Cardiac fibroblast (primary cell): ENCODE measurements around the gene TMEM200C.
A peak's percentile ranks its signal among the peaks of the same experiment; 100 is the strongest.

ENCODE experiments used
- DNase-seq, 2 donors: peaks; one replicate each; pipeline versions ENCODE4 v3.0.0 to v3.0.0-alpha.2; 2010; ENCODE audit warnings: low read depth in 2 of 2
- H3K4me3 ChIP-seq, 2 donors: replicated peaks in 1 of 2; 1 replicate in 1 of 2; 2 replicates in 1 of 2; pipeline ENCODE4 v1.5.1; 2011; ENCODE audit warnings: low read depth in 2 of 2, low read length in 2 of 2, mild to moderate bottlenecking in 2 of 2, moderate library complexity in 1 of 2
- TF ChIP-seq, protein P1 (sequence below): IDR thresholded peaks from one replicate; pipeline ENCODE4 v1.5.1; 2011; ENCODE audit warnings: low read depth, mild to moderate bottlenecking, low read length, inconsistent platforms

Gene TMEM200C

DNA sequence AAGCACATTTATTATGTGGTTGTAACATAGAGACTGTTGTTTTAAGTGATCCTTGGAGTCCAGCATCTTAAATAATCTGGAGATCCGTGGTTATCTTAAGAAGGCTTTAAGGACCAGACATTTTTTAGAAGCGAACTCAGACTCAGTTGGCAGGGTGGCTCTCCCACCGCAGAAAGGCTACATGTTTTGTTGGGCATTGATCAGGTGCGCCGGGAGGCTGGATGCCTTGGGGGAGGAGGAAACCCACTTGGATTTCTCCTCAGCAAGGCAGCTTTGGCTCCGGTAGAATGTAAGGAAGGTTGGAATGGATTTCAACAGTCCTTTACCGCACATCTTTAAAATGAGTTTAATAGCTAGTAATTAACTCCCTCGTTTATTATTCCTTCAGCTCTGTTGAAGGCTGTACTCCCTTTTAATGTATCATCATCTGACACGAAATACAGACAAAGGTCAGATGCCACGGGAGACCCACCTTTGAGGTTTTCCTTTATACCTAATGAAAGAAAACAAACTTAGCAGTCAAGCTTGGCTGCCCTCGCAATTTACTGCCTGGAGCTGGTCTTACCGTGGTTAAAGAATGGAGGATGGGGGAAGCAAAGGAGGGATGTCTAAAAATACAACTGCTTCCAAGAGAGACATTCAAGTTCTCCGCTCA is 1.2 kb downstream of the TMEM200C start:
- no peak for DNase-seq
- TF ChIP-seq, protein P1, sequence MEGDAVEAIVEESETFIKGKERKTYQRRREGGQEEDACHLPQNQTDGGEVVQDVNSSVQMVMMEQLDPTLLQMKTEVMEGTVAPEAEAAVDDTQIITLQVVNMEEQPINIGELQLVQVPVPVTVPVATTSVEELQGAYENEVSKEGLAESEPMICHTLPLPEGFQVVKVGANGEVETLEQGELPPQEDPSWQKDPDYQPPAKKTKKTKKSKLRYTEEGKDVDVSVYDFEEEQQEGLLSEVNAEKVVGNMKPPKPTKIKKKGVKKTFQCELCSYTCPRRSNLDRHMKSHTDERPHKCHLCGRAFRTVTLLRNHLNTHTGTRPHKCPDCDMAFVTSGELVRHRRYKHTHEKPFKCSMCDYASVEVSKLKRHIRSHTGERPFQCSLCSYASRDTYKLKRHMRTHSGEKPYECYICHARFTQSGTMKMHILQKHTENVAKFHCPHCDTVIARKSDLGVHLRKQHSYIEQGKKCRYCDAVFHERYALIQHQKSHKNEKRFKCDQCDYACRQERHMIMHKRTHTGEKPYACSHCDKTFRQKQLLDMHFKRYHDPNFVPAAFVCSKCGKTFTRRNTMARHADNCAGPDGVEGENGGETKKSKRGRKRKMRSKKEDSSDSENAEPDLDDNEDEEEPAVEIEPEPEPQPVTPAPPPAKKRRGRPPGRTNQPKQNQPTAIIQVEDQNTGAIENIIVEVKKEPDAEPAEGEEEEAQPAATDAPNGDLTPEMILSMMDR, result no peak
- peak overlapping the region in 1 of 2 donors; percentile 23 for H3K4me3 ChIP-seq

DNA sequence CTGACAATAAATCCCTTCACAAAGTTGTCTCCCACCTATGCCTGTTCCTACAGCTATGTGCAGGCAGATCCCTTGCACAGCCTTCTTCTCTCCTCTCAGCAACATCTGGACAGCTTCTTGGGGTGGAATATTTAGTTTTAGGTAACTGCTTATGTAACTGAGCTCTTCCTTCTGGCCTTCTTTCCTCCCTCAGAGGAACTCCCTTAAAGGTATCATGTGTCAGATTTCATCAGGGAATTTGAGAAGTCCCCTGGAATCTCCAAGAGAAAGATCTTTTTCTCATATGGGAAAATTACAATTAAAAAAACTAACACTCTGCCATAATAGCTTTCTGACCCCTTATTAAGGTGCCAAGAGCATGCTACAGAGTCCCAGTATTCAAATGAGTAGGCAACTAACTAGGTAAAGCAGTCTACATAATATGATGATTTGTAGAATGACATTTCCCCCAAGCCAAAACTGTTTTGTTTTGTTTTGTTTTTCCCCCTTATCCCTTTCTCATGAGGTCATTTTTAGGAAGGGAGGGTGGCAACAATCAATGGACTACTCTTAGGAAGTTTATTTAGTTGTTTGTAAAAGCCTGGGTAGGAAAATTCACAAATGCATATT is 2.4 kb downstream of the TMEM200C start:
- TF ChIP-seq, protein P1, result no peak
- no peak for DNase-seq
- H3K4me3 ChIP-seq, result no peak overlapping the region

- no peak overlapping the region for H3K4me3 ChIP-seq
- DNase-seq, result no peak
- TF ChIP-seq, protein P1, result no peak
Observed at GRCh38 chr18:5891854-5892215, 3.5 kb downstream of the TMEM200C start.

DNA sequence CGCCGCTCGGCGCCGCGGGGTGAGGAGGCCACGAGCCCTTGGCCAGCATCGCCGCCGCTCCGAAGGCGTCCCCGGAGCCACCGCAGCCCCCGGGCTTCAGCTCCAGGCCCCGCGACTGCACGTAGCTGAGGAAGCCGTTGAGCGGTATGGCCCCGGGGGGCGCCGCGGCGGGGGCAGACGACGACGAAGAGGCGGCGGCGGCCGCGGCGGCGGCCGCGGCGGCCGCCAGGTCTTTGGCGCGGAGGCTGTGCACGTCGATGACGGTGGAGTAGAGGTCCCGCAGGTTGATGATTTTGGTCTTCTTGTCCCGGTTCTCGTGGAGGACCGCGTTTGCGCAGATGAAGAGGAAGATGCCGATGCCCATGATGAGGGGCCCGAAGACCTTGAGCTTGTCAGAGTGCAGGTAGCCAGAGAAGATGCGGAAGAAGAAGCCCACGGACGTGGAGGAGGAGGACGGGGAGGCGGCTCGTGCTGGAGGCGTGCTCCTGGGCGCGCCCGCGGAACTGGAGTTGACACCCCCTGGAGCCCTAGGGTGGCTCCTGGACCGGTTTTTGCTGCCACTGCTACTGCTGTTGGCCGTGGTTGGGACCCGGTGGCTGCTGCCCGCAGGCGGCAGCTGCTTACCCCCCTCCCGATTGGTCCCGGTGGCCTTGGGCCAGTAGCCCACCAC is 4.0 kb downstream of the TMEM200C start:
- no peak for DNase-seq
- TF ChIP-seq, protein P1, result no peak
- H3K4me3 ChIP-seq, result no peak overlapping the region

DNA sequence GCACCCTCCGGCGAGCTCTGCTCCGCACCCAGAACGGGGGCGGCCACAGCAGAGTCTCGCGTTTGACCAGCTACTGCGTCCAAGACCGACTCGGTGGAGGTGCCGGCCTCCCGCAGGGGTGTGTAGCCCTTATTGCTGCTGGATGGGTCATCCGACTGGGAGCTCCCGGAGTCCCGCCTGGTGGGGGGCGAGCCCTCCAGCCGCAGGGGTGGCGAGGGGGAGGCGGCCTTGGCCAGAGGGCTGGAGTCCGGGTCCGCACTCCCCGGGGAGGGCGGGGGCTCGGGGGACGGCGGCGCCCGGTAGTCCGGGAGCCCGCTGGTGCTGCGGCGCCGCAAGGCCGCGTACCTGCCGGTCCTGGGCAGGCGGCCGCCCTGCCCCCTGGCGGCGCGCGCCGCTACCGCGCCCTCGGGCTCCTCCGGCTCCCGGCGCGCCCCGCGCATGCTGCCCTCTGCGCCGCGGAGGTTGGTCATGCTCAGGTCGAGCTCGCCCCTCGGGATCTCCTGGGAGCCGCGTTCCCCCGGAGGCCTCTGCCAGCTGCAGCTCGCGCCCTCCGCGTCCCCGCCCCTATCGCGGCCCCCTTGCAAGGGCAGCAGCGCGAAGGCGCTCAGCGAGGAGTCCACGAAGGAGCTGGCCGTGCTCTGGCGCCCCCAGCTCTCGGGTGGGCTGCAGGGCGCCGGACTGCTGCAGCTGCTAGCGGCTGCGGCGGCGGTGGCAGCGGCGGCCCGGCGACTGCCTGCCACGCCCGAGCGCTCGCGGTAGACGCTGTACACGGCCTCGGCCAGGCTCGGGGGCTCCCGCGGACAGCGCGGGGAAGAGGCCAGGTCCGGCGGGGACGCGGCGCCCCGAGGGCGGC is 4.8 kb downstream of the TMEM200C start:
- H3K4me3 ChIP-seq, result no peak overlapping the region
- DNase-seq, result peak in 1 of 2 donors; percentile 11
- TF ChIP-seq, protein P1, result no peak

- DNase-seq, result no peak
- TF ChIP-seq, protein P1, result no peak
- H3K4me3 ChIP-seq, result no peak overlapping the region
Observed at GRCh38 chr18:5885361-5885760, 10.0 kb downstream of the TMEM200C start.
